HepG2 (cell line): ENCODE results near the gene ULK3. TPM values are rescaled to one million over a fixed set of nuclear protein-coding genes. Genes with fewer than 3 reads are reported as not detected.

Experiments
- CENPX ChIP-seq: sonication (generic); formaldehyde crosslinking; IDR thresholded peaks from 2 replicates; pipeline ENCODE4 v1.9.0; 2021; ENCODE audit warnings: mild to moderate bottlenecking, missing genetic modification reagents, moderate library complexity
- ETV5 ChIP-seq: IDR thresholded peaks from 2 replicates; pipeline ENCODE4 v1.6.1; 2018; ENCODE audit warnings: missing biosample characterization, missing genetic modification reagents, inconsistent platforms, borderline replicate concordance
- HNF4G ChIP-seq, 2 experiments: sonication (generic) in 1 of 2; formaldehyde crosslinking in 1 of 2; IDR thresholded peaks; 2 replicates each; pipeline versions ENCODE4 v1.4.0 to v1.6.1; 2011 to 2020; ENCODE audit warnings: borderline replicate concordance in 2 of 2, low read depth in 2 of 2, mild to moderate bottlenecking in 2 of 2, low read length in 1 of 2, missing genetic modification reagents in 1 of 2, moderate library complexity in 1 of 2
- KDM2A ChIP-seq: sonication (generic); formaldehyde crosslinking; IDR thresholded peaks from 2 replicates; pipeline ENCODE4 v1.4.0; 2020; ENCODE audit warnings: low read depth, missing genetic modification reagents, borderline replicate concordance
- KLF6 ChIP-seq: IDR thresholded peaks from 2 replicates; pipeline ENCODE4 v1.8.0; 2016; ENCODE audit warnings: missing biosample characterization, missing genetic modification reagents
- KMT2B ChIP-seq: IDR thresholded peaks from 2 replicates; pipeline ENCODE4 v1.6.1; 2016; ENCODE audit warnings: missing genetic modification reagents, missing compliant biosample characterization
- MEIS1 ChIP-seq: sonication (generic); formaldehyde crosslinking; IDR thresholded peaks from 2 replicates; pipeline ENCODE4 v1.9.0; 2021; ENCODE audit warnings: mild to moderate bottlenecking, missing genetic modification reagents, moderate library complexity, borderline replicate concordance
- MTF2 ChIP-seq: sonication (generic); formaldehyde crosslinking; IDR thresholded peaks from 2 replicates; pipeline ENCODE4 v1.5.0; 2020; ENCODE audit warnings: missing genetic modification reagents, borderline replicate concordance
- NCOA5 ChIP-seq: sonication (generic); formaldehyde crosslinking; IDR thresholded peaks from 2 replicates; pipeline ENCODE4 v1.4.0; 2020; ENCODE audit warnings: missing genetic modification reagents
- RARG ChIP-seq: sonication (generic); formaldehyde crosslinking; IDR thresholded peaks from 2 replicates; pipeline ENCODE4 v1.4.0; 2020; ENCODE audit warnings: low read depth, mild to moderate bottlenecking, missing genetic modification reagents
- SIN3A ChIP-seq: IDR thresholded peaks from 2 replicates; pipeline ENCODE4 v1.6.1; 2011; ENCODE audit warnings: low read depth, mild to moderate bottlenecking, control low read depth, low read length, borderline replicate concordance
- TAF1 ChIP-seq: sonication (generic); formaldehyde crosslinking; IDR thresholded peaks from 2 replicates; pipeline ENCODE4 v1.4.0; 2020; ENCODE audit warnings: missing genetic modification reagents
- TOE1 ChIP-seq: sonication (generic); formaldehyde crosslinking; IDR thresholded peaks from 2 replicates; pipeline ENCODE4 v1.4.0; 2020; ENCODE audit warnings: mild to moderate bottlenecking, missing genetic modification reagents
- XRCC5 ChIP-seq: fragments of 200-400 bp; formaldehyde crosslinking; optimal IDR thresholded peaks from 2 replicates; pipeline ENCODE3; 2017; ENCODE audit warnings: mild to moderate bottlenecking, low read length
- ZFP37 ChIP-seq: sonication (generic); formaldehyde crosslinking; IDR thresholded peaks from 2 replicates; pipeline ENCODE4 v1.4.0; 2020; ENCODE audit warnings: missing genetic modification reagents, borderline replicate concordance
- ZMYM3 ChIP-seq: sonication (generic); formaldehyde crosslinking; IDR thresholded peaks from 2 replicates; pipeline ENCODE4 v1.5.1; 2020; ENCODE audit warnings: mild to moderate bottlenecking, missing genetic modification reagents
- ZNF121 ChIP-seq: sonication (generic); formaldehyde crosslinking; IDR thresholded peaks from 2 replicates; pipeline ENCODE4 v1.5.0; 2020; ENCODE audit warnings: mild to moderate bottlenecking, missing genetic modification reagents
- ZNF724P ChIP-seq: sonication (generic); formaldehyde crosslinking; IDR thresholded peaks from 2 replicates; pipeline ENCODE4 v1.8.0; 2022; ENCODE audit warnings: missing genetic modification reagents, borderline replicate concordance
- ZNF772 ChIP-seq: sonication (generic); formaldehyde crosslinking; IDR thresholded peaks from 2 replicates; pipeline ENCODE4 v1.5.0; 2020; ENCODE audit warnings: mild to moderate bottlenecking, missing genetic modification reagents
- ZNF790 ChIP-seq: sonication (generic); formaldehyde crosslinking; IDR thresholded peaks from 2 replicates; pipeline ENCODE4 v1.8.0; 2022; ENCODE audit warnings: missing genetic modification reagents, mild to moderate bottlenecking, borderline replicate concordance
- ZNF83 ChIP-seq: sonication (generic); formaldehyde crosslinking; IDR thresholded peaks from 2 replicates; pipeline ENCODE4 v1.4.0; 2020; ENCODE audit warnings: missing genetic modification reagents, mild to moderate bottlenecking, borderline replicate concordance
- polyA plus RNA-seq, 8 experiments: library from polyadenylated mRNA; depleted of rRNA in 3 of 8; stranded (reverse) in 7 of 8; unstranded in 1 of 8; fragments of >200 nt; fragmentation: Illumina TruSeq in 4 of 8; extraction: Trizol in 4 of 8; gene quantifications; 2 replicates each; pipeline versions ENCODE4 v1.2.1 to v1.2.3, GENCODE V29; 2011 to 2016; ENCODE audit warnings: low read depth in 4 of 8, missing spikeins in 1 of 8, mixed read lengths in 1 of 8; ENCODE audit not compliant: insufficient read depth in 1 of 8
- total RNA-seq, 5 experiments: library from RNA; depleted of rRNA; stranded (reverse); fragments of >200 nt; fragmentation: Illumina TruSeq; extraction: Trizol; gene quantifications; 2 replicates each; pipeline ENCODE4 v1.2.3, GENCODE V29; 2016; ENCODE audit warnings: low read depth in 1 of 5
- TF ChIP-seq, protein P1 (sequence below): sonication (generic); formaldehyde crosslinking; IDR thresholded peaks from 2 replicates; pipeline ENCODE4 v1.5.1; 2020; ENCODE audit warnings: missing genetic modification reagents, mild to moderate bottlenecking, borderline replicate concordance
- TF ChIP-seq, protein P2 (sequence below): sonication (generic); formaldehyde crosslinking; IDR thresholded peaks from 2 replicates; pipeline ENCODE4 v1.4.0; 2020; ENCODE audit warnings: missing genetic modification reagents, mild to moderate bottlenecking, borderline replicate concordance
- TF ChIP-seq, protein P3 (sequence below): sonication (generic); formaldehyde crosslinking; IDR thresholded peaks from 2 replicates; pipeline ENCODE4 v1.8.0; 2022; ENCODE audit warnings: missing genetic modification reagents, mild to moderate bottlenecking, moderate library complexity, borderline replicate concordance
- TF ChIP-seq, protein P4 (sequence below): IDR thresholded peaks from 2 replicates; pipeline ENCODE4 v1.6.1; 2012; ENCODE audit warnings: inconsistent platforms

Gene ULK3
- total and polyA plus RNA-seq, 2 of the 13 experiments (the other 11 are each of a cell fraction or from before 2014, with no cell fraction given) = 15.2 to 23.7 TPM

DNA sequence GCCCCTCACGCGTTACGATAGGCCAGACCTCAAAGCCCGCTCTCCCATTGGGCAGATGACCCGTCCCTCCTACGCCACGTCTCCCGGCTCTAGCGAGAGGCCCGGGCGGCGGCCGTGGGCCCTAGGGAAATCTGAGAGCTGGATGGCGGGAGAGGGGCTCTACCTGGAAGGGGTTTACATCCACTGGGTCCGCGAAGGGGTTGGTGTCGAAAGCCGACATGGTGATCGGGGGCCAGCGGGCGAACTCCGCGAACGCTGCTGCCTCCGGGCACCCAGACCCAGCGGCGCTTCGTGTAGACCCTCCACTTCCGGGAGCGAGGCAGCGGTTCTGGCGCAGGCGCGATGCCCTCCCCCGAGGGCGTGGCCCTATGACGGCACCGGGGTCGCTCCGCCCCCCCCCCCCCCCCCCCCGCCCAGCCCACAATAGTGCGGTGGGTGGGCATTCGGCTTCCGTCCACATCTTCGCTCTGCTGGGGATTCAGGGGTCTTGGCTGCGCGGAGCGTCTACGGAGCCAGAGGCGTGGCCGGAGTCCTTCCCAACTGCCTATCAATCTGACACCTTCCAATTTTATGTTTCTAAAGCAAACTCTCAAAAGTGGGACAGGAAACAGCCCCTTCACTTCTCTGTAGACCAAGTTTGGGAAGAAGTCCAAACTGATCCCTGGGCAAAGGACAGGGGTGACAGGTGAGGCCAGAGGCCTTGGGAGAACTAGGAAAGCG lies 30.2 kb upstream of the ULK3 start, which contains the start of gene SCAMP2 (continued):
- TF ChIP-seq SIN3A = peak; percentile 46; the same call in 1 of the 2 replicates
- TF ChIP-seq XRCC5 = no peak
- TF ChIP-seq, protein P1, sequence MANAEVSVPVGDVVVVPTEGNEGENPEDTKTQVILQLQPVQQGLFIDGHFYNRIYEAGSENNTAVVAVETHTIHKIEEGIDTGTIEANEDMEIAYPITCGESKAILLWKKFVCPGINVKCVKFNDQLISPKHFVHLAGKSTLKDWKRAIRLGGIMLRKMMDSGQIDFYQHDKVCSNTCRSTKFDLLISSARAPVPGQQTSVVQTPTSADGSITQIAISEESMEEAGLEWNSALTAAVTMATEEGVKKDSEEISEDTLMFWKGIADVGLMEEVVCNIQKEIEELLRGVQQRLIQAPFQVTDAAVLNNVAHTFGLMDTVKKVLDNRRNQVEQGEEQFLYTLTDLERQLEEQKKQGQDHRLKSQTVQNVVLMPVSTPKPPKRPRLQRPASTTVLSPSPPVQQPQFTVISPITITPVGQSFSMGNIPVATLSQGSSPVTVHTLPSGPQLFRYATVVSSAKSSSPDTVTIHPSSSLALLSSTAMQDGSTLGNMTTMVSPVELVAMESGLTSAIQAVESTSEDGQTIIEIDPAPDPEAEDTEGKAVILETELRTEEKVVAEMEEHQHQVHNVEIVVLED (CRISPR knock-in tag) = peak; percentile 76; the same call in 1 of the 2 replicates
- peak; percentile 83; the same call in 1 of the 2 replicates for TF ChIP-seq KDM2A
- no peak for TF ChIP-seq MEIS1 (CRISPR knock-in tag)
- TF ChIP-seq, protein P2, sequence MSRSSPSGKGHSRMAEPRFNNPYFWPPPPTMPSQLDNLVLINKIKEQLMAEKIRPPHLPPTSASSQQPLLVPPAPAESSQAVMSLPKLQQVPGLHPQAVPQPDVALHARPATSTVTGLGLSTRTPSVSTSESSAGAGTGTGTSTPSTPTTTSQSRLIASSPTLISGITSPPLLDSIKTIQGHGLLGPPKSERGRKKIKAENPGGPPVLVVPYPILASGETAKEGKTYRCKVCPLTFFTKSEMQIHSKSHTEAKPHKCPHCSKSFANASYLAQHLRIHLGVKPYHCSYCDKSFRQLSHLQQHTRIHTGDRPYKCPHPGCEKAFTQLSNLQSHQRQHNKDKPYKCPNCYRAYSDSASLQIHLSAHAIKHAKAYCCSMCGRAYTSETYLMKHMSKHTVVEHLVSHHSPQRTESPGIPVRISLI (CRISPR knock-in tag) = no peak
- TF ChIP-seq ZNF724P (CRISPR knock-in tag) = 0 out of 2 replicates have a peak, but pooled peaks have one; percentile 39
- TF ChIP-seq ZFP37 (CRISPR knock-in tag) = 0 out of 2 replicates have a peak, but pooled peaks have one; percentile 72
- no peak for TF ChIP-seq MTF2 (CRISPR knock-in tag)
- TF ChIP-seq ZNF83 (CRISPR knock-in tag) = no peak
- TF ChIP-seq RARG (CRISPR knock-in tag) = no peak
- TF ChIP-seq, protein P3, sequence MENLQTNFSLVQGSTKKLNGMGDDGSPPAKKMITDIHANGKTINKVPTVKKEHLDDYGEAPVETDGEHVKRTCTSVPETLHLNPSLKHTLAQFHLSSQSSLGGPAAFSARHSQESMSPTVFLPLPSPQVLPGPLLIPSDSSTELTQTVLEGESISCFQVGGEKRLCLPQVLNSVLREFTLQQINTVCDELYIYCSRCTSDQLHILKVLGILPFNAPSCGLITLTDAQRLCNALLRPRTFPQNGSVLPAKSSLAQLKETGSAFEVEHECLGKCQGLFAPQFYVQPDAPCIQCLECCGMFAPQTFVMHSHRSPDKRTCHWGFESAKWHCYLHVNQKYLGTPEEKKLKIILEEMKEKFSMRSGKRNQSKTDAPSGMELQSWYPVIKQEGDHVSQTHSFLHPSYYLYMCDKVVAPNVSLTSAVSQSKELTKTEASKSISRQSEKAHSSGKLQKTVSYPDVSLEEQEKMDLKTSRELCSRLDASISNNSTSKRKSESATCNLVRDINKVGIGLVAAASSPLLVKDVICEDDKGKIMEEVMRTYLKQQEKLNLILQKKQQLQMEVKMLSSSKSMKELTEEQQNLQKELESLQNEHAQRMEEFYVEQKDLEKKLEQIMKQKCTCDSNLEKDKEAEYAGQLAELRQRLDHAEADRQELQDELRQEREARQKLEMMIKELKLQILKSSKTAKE (CRISPR knock-in tag) = no peak
- TF ChIP-seq ZNF790 (CRISPR knock-in tag) = no peak
- TF ChIP-seq HNF4G (IDR thresholded peaks at IDR 0.05; ENCODE audit: borderline replicate concordance, low read depth, low read length) = no peak
- no peak for TF ChIP-seq HNF4G (CRISPR knock-in tag; IDR thresholded peaks at IDR 0.05; ENCODE audit: borderline replicate concordance, low read depth)
- no peak for TF ChIP-seq CENPX (CRISPR knock-in tag)
- no peak for TF ChIP-seq ZNF121
- TF ChIP-seq NCOA5 (CRISPR knock-in tag) = no peak
- TF ChIP-seq, protein P4, sequence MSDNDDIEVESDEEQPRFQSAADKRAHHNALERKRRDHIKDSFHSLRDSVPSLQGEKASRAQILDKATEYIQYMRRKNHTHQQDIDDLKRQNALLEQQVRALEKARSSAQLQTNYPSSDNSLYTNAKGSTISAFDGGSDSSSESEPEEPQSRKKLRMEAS = peak; percentile 37; the same call in 1 of the 2 replicates
- TF ChIP-seq KMT2B (CRISPR knock-in tag) = peak; percentile 71; the same call in 1 of the 2 replicates
- TF ChIP-seq ZNF772 = peak; percentile 71; the same call in 1 of the 2 replicates
- TF ChIP-seq KLF6 (CRISPR knock-in tag) = peak; percentile 77
- TF ChIP-seq ZMYM3 (CRISPR knock-in tag) = no peak
- no peak for TF ChIP-seq TOE1 (CRISPR knock-in tag)
- TF ChIP-seq ETV5 (CRISPR knock-in tag) = peak; percentile 52; the same call in 1 of the 2 replicates
- peak; percentile 76; the same call in 1 of the 2 replicates for TF ChIP-seq TAF1 (CRISPR knock-in tag)
